Fibroblast of skin of left biceps (primary cell): Measurements from ENCODE around the gene PPP1R1A.

Source experiments
- DNase-seq, 2 experiments: peaks; one replicate each; pipeline ENCODE4 v3.0.0-alpha.2; 2013; ENCODE audit warnings: low read depth in 2 of 2

PPP1R1A gene, protein sequence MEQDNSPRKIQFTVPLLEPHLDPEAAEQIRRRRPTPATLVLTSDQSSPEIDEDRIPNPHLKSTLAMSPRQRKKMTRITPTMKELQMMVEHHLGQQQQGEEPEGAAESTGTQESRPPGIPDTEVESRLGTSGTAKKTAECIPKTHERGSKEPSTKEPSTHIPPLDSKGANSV

DNA sequence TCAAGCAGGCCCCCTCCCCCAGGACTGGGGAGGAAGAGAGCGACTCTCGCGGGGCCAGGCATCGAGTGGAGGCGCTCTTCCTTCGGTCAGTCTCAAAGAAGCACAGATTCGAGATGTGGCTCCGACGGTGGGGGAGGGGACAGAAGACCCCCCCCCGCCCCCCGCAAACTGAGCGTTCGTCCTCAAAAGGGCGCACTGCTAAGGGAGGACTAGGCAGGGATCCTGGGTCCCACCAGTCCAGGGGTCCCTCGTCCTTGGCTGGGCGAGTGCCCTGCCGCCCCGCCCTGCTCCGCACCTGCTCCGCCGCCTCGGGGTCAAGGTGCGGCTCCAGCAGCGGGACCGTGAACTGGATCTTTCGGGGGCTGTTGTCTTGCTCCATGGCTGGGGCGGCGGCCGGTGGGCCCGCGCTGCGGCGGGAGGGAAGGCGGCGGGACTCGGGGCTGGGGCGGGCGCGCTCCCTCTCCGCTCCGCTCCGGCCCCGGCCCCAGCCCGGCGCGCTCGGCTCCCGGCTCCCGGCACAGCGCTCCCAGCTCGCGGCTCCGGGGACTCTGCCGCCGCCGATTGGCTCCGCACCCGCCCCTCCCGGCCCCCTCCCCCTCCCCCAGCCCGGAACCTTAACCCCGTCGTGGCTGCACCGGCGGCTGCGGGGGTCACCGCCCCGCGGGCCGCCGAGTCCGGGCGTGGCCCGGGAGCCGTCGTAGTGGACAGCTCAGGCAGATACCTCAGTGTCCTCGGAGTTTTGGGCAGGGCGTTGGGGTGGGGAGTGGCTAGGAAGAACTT is at the start of gene PPP1R1A:
Gene PPP1R1A, minus strand, starts transcription at position 550 of the 780 bp plus-strand sequence. Its CDS starts 171 bp downstream, at position 379.
- DNase-seq: no peak

DNA sequence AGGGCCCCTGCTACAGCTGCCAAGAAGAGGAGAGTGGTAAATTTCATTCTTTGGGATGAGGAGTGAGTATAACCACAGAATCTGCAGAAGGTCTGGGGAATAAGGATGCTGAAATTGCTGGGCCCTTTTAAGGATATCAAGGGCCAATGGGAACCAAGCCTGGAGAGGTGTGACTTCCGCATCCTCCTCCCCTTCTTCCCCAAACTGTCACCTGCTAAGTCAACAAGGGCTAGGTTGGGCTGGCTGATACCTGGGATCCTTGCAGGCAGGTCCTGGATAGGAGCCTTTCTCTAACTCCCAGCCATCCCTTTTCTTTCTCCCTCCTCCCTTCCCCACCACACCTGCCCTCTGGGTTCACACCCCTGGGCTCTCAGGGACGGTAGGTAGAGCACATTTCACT is 46.3 kb upstream of the PPP1R1A start, which contains the start of gene LACRT:
Gene LACRT, minus strand, starts transcription at position 101 of the 400 bp plus-strand sequence. Its CDS starts 54 bp downstream, at position 47.
- DNase-seq: no peak

DNA sequence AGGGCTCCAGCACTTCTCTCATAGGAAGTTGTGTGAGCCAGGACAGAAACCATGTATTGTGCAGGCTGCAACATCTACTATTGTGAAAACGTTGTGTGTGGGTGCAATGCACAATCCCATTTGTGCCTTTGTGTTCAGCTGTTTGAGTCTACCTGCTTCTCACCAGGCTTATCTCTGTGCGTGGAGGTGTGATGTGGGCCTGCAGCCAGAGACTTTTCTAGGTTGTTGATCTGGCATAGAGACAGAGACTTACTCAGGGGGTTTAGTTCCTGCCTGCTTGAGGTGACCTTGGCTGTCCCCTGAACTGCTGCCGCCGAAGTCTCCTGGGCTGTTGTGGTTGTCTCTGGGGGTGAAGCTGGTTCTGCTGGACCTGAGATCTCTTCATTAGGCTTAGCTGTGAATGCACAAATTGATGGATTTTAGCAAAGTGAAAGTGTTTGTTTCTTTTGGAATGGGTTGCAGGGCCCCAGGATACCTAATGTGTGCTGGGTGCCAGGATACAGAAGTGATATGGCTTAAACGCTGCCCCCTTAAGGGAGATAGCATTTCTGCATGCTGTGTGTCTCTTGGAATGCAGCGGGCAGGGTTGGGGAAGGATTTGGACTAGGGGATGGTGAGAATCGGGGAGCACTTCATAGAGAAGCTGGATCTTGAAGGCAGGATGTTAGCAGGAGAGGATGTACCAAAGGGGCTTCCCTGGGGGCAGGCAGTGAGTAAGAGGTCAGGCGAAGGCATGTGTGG is 43.7 kb upstream of the PPP1R1A start:
- no peak for DNase-seq

DNA sequence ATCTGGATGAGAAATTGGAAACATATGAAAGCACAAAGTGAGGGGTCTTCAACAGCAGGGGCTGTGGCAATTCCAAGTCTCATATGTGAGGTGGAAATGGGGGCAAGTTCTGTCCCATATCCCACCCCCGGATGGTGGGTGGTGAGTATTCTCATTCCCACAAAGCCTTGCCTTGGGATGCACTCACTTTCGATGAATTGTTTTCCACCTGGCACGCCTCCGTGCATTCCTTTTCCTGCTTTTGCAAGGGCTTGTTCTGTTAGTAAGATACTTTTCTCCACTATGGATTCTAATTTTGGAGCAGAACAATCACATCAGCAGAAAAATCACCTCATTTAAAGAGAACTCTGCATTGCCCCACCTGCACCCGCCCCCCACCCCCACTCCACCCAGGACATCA is 43.1 kb upstream of the PPP1R1A start:
- no peak for DNase-seq

DNA sequence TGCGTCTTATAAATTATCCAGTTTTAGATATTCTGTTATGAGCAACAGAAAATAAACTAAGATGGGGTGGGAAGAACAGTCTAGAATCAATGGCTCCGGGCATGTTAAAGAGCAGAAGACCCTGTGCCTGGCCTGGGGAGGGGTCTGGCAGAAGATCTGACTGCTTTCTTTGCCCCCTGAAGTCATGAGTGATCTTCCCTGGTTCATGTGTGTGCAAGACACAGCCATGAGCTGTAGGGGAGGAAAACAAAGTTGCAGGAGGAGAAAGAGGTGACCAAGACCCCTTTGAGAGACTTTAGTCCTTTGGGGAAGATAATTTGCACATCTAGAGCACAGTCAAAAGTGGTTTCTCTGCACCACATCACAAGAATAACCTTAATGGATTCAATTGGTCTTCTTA is 41.5 kb upstream of the PPP1R1A start:
- DNase-seq: no peak

DNA sequence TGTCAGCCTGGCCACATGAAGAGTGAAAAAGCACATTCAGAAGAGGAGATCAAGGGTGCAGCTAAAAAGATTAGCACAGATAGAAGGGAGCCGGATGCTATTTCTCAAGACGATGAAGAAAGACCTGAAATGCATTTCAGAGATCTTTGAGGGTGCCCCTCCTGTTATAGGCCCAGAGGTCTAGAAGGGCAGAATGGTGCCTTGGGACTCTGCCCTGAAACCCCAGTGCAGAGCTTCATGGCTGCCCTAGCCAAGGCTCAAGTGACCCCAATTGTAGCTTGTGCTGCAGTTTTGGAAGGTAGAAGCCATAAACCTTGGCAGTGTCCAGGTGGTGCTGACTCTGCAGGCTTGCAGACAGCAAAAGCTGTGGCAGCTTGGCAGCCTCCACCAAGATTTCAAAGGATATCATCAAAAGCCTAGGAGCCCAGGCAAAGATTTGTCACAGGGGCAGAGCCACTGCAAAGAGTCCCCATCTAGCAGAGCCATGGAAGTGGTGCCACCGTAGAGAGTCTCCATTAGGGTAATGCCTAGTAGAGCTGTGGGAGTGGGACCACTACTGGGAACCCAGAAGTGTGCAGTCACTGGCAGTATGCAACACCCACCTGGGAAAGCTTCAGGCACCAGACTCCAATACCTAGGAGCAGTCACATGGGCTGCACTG is 39.9 kb upstream of the PPP1R1A start:
- DNase-seq: no peak

DNA sequence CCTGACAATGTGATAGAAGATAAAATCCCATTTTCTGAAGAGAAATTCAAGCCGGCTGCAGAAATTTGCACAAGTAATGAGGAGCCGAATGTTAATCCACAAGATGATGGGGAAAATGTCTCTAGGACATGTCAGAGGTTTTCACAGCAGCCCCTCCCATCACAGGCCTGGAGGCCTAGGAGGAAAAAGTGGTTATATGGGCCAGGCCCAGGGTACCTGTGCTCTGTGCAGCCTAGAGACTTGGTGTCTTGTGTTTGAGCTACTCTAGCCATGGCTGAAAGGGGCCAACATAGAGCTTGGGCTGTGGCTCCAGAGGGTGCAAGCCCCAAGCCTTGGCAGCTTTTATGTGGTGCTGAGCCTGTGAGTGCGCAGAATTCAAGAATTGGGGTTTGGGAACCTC is 38.8 kb upstream of the PPP1R1A start:
- no peak for DNase-seq

DNA sequence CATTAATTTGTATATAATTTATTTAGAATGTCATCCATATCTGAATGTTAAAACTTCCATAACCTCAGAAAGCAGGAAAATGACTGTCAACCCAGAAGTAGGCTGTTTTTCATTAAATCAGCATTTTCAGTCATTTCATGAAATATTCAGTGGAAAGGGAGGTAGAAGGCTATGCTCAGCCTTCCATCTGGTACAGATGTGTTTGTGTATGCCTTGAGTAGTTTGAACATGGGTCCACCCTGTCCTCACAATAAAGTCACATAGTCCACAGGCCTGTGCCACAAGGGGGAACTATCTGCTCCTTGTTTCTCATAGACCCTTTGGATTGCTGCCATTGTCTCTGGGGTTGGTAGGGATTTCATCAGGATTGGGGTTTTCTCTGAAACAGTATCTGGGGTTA is 37.1 kb upstream of the PPP1R1A start:
- no peak for DNase-seq

DNA sequence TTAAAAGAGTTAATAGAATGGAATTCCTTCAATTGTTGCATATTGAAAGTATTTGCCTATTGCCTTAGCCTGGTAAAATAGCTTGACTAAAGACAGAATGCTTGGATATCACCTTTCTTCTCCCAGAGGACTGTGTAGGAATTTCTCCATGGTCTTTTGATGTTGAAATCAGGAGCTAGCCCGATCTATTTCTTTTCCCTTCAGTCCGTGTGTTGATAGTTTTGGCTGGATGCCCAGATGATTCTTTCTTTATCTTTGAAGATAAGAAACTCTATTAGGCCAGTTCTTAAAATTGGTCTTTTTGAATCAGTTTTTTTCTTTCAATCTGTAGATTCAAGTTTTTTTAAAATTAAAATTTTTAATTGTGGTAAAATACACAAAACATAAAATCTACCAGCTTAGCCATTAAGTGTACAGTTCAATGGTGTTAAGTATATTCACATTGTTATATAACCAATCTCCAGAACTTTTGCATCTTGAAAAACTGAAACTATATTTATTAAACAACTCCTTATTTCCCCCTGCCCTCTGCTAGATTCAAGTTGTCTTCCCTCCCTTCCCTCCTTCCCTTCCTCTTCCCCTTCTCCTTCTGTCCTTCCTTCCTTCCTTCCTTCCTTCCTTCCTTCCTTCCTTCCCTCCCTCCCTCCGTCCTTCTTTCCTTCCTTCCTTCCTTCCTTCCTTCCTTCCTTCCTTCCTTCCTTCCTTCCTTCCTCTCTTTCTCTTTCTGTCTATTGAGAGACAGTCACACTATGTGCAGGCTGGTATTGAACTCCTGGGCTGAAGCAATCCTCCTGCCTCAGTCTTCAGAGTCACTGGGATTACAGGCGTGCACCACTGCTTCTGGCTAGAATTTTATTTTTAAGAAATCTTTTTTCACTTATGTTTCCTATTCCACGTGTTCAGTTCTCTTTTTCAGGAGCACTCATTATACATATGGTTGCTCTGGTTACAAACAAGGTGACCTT is 36.1 kb upstream of the PPP1R1A start:
- DNase-seq: no peak

DNA sequence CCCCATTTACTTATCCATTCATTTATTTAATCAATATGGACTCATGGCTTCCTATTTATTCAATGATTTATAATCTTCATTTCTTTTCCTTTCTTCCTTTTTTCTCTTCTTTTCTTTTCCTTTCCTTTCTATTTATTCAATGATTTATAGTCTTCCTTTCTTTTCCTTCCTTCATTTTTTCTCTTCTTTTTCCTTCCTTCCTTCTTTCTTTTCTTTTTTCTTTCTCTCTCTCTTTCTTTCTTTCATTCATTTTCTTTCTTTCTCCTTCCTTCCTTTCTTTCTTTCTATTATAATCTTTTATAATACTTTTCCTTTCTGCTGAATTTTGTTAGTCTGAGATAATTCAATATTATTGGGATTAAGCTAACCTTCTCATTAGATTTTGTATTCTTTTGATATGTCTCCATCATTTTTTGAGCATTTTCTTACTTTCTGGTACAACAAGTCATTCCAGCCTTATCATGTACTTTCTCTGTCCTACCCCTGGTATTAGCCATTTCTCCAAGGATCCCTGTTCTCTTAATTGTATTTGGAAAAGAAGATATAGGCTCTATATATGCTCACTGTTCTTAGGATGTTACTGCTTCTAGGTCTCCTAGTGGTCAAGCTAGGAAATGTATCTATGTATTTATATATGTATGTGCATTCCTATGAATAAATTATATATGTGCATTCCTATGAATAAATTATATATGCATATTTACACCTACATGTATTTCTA is 34.2 kb upstream of the PPP1R1A start:
- DNase-seq: no peak

DNA sequence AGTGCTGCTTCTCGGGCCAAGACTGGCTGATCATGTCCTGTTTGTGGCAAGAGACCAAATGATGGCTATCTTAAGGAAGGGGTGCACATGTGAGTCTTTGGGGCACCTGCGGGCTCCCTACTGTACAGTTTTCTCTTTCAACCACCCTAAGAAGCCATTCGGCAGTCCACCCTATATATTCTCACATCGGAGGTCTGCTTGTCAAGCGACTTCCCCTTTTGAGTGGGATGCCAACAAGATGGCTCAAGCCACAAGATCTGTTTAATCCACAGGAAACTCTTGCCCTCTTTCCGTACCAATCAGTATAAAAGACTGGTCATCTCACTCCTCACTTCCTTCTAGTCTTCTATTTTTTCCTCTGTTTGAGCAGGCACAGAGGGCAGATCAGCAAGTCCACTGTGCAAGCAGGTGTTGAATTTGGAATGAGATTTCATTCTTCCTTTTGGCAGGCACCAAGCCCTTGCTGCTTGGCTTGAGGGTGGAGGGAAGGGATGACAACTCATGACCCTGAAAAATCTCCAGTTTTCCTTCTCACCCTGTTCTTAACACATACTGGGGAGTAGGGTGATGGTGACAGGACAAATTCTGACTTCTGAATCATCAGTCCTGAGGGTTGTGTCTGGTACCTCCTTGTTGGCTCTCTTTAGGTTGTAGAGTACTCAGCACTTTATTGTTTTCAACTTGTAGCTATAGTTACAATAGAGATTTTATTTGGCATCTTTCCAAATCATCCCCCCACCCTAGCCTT is 28.6 kb upstream of the PPP1R1A start:
- DNase-seq: no peak

DNA sequence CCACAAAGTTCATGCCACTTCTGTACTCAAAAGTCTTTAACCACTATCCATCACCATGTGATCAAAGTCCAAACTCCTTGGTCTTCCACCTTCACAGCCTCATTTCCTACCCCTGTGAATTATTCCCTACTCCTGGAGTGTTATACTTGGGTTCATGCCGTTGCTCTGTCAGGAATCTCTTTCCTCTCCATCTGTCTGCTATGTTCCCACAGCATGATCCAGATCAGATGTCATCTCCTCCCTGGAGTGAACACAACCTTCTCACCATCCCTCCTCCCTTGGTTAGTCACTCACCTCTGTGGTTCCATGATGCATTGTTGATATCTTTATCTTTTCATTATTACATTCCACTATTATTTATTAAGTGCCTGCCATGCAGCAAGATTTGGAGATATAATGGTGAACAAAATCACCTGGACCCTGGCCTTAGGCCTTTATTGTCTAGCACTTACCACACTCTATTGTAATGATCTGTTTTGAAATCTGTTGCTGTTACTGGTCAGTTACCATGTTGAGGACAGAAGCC is 23.8 kb upstream of the PPP1R1A start:
- no peak for DNase-seq

DNA sequence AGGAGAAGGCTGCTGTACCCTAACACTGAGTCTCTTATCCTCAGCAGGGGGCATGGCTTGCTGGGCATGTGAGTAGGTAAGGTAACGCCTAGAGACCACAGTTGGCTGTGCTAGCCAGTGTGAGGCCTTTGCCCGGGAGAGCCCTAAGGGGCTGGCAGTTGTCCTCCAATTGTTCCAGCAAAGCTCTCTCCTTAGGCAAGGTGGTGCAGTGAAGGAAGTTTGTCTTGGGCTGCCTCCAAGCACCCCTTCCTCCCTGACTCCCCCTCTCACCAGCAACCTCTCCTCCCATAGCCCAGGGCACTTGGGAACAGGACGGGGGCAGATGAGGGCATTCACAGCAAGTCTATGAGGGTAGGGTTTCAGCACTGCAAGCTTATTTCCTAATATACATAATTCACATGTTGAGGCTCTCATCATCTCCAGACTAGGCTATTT is 23.3 kb upstream of the PPP1R1A start:
- no peak for DNase-seq

DNA sequence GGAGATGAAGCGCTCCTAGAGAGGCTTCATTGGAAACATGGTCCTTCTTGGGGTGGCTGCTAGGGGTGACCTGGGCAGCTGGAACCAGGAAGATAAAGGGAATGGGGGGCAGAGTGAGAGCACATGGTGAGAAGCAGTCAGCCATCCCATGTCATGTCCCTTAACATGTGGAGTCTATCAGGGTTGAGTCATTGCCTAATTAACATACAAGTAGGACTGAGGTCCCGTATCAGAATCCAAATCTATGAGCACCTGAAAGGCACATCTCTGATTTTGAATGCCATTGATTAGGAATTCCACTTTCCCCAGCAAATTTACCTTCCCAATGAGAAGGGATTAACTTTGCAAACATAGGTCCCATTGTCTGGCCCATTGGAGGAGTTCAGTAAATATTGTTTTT is 20.3 kb upstream of the PPP1R1A start:
- DNase-seq: no peak

DNA sequence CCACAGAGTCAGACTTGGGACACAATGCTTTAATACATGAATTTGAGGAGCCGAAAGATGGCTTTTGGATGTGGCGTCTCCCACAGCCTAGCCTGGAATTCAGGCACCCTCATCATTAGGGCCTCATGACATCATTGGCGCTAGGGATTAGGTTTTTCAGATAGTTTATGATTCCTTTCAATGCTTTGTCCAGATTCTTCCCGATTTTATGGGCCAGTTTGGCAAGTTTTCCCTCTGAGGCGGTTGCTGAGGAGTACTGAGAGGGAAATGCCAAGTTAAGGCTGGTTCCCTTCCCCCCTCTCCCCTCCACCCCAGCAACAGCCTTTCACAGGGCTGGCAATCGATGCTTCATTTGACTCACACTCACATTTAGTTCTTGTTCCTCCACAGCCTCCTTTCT is 19.7 kb upstream of the PPP1R1A start:
- no peak for DNase-seq

DNA sequence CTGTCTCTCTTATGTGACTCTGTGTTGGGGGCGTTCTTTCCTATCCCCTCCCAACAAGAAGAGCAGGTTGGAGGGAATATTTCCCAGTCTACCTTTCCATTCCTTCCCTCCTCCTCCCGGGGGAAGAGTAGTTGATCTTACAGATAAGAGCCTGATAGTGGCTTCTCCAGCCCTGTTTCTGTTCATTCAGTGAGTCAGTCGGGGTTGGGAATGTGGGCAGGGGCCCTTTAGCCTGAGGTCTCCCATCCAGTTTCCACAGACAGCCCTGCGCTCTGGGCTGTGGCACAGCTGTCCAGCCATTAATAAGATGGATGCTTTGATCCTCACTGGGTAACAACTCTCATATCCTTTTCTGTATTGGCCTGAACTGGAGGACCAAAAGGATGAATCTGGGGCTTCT is 18.1 kb upstream of the PPP1R1A start:
- no peak for DNase-seq

DNA sequence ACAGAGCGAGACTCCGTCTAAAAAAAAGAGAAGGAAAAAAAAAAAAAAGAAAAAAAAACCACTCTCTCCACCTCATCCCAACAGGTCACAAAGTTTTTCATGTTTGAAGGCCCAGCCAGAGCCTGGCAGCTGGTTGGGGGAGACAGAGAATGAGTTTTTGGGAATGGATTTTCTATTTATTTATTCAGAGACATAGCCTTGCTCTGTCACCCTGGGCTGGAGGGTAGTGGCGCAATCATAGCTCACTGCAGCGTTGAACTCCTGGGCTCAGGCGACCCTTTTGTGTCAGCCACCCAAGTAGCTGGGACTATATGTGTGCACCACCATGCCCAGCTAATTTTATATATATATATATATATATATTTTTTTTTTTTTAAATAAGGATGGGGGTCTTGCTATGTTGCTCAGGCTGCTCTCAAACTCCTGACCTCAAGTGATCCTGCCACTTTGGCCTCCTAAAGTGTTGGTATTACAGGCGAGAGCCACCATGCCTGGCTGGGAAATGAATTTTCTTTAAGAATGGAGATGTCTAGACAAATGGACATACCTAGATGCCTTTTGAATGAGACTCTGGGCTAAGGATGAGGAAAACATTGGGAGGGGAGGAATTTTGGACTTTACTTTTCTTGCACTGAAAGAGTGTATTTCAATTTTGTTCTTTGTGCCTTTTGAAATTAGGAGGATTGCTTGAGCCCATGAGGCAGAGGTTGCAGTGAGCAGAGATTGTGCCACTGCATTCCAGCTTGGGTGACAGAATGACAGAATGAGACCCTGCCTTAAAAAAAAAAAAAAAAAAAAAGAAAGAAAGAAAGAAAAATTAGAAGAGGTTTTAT is 16.9 kb upstream of the PPP1R1A start:
- DNase-seq: no peak

DNA sequence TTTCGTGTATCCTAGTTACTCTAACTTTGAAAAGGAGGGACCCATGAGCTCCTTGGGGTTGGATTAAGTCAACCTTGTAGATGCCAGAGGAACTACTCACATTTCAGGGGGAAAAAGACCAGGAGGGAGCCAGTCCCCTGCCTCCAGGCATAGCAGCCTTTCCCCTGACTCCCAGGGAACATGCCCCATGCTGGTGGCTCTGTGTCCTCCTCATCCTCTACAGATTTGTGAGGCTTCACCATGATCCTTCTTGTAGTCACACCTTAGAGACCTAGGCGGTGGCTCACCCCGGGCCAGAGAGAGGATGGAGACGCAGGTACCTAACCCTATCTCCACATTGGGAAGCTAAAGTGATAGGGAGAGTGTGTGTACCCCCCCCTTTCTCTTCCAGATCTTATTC is 16.0 kb upstream of the PPP1R1A start:
- DNase-seq: no peak
